PC-3 (cell line): Measurements from ENCODE around the gene CD9.

Experiments
- CTCF ChIP-seq: fragments of 300-600 bp; sonication (generic); conservative IDR thresholded peaks from 2 replicates; pipeline ENCODE4 v1.5.1; 2017; ENCODE audit warnings: antibody characterized with exemption, low read depth, mild to moderate bottlenecking, low read length
- EZH2 ChIP-seq: fragments of 300-600 bp; sonication (generic); IDR thresholded peaks from one replicate; pipeline ENCODE4 v1.6.1; 2017; ENCODE audit warnings: antibody characterized with exemption, mild to moderate bottlenecking, low read length; ENCODE audit not compliant: unreplicated experiment
- EZH2phosphoT487 ChIP-seq: fragments of 300-600 bp; sonication (generic); IDR thresholded peaks from 2 replicates; pipeline ENCODE4 v1.6.1; 2018; ENCODE audit warnings: mild to moderate bottlenecking, antibody characterized with exemption, low read length, borderline replicate concordance

- TF ChIP-seq CTCF (no peak), EZH2 (no peak), EZH2phosphoT487 (no peak)
Measured at GRCh38 chr12:6268484-6269157, 68.4 kb downstream of the CD9 start.
